PFSK-1 (cell line): ENCODE measurements around the gene PCBP3.

ENCODE experiments used
- FOXP2 ChIP-seq: optimal IDR thresholded peaks from 2 replicates; pipeline ENCODE3; 2011; ENCODE audit warnings: borderline replicate concordance, control low read depth, inconsistent platforms; ENCODE audit not compliant: insufficient read depth; ENCODE audit errors: extremely low read length, extremely low read depth
- POLR2AphosphoS5 ChIP-seq: IDR thresholded peaks from 2 replicates; pipeline ENCODE4 v1.6.1; 2012; ENCODE audit warnings: low read depth, mild to moderate bottlenecking, control low read depth, low read length, moderate library complexity
- SIN3A ChIP-seq: IDR thresholded peaks from 2 replicates; pipeline ENCODE4 v1.6.1; 2012; ENCODE audit warnings: mild to moderate bottlenecking, low read length, moderate library complexity, borderline replicate concordance; ENCODE audit not compliant: insufficient read depth
- TAF1 ChIP-seq: IDR thresholded peaks from 2 replicates; pipeline ENCODE4 v1.6.1; 2012; ENCODE audit warnings: low read length, control low read depth, borderline replicate concordance; ENCODE audit not compliant: insufficient read depth
- TF ChIP-seq, protein P1 (sequence below), 2 experiments: IDR thresholded peaks; 2 replicates each; pipeline versions ENCODE4 v1.6.1 to v1.8.0; 2011 to 2012; ENCODE audit warnings: low read depth in 2 of 2, low read length in 2 of 2, control low read depth in 1 of 2, inconsistent platforms in 1 of 2, mild to moderate bottlenecking in 1 of 2, moderate library complexity in 1 of 2; ENCODE audit not compliant: insufficient read depth in 1 of 2

PCBP3 gene

DNA sequence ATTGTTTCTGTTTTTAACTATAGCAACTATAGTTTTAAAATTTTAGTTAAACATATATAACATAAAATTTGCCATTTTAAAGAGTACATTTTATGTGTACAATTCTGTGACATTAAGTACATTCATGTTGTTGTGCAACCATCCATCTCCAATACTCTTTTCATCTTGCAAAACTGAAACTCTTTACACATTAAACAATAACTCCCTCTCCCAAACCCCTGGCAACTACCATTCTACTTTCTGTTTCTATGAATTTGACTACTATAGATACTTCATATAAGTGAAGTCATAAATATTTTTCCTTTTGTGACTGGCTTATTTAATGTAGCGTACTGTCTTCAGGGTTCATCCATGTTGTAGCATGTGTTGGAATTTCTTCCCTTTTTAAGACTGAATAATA, 25.9 kb downstream of the PCBP3 start:
- TF ChIP-seq POLR2AphosphoS5 (no peak), TAF1 (no peak), SIN3A (no peak), FOXP2 (no peak)
- TF ChIP-seq, protein P1, sequence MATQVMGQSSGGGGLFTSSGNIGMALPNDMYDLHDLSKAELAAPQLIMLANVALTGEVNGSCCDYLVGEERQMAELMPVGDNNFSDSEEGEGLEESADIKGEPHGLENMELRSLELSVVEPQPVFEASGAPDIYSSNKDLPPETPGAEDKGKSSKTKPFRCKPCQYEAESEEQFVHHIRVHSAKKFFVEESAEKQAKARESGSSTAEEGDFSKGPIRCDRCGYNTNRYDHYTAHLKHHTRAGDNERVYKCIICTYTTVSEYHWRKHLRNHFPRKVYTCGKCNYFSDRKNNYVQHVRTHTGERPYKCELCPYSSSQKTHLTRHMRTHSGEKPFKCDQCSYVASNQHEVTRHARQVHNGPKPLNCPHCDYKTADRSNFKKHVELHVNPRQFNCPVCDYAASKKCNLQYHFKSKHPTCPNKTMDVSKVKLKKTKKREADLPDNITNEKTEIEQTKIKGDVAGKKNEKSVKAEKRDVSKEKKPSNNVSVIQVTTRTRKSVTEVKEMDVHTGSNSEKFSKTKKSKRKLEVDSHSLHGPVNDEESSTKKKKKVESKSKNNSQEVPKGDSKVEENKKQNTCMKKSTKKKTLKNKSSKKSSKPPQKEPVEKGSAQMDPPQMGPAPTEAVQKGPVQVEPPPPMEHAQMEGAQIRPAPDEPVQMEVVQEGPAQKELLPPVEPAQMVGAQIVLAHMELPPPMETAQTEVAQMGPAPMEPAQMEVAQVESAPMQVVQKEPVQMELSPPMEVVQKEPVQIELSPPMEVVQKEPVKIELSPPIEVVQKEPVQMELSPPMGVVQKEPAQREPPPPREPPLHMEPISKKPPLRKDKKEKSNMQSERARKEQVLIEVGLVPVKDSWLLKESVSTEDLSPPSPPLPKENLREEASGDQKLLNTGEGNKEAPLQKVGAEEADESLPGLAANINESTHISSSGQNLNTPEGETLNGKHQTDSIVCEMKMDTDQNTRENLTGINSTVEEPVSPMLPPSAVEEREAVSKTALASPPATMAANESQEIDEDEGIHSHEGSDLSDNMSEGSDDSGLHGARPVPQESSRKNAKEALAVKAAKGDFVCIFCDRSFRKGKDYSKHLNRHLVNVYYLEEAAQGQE (IDR thresholded peaks at IDR 0.05; ENCODE audit: insufficient read depth in 1 of 2, low read depth in 2 of 2, low read length in 2 of 2), result no peak

DNA sequence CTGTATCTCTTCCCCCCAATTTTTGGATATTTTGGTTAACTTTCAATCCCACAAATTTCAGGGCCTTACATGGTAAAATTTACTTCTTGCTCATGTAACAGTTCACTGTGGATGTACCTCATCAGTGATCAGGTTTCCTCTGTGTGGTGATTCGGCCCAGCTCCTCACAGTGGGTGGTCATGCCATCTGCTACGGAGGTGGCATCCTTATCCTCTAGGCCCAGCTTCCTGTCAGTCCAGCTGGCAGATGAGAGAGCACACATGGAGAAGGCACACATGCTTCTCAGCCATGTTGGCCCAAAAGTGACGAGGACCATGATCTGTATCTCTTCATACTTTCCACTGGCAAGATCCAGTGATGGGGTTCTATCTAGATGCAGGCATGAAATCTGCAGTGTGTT, 27.2 kb downstream of the PCBP3 start:
- no peak for TF ChIP-seq FOXP2
- TF ChIP-seq POLR2AphosphoS5, result no peak
- TF ChIP-seq, protein P1 (IDR thresholded peaks at IDR 0.05; ENCODE audit: insufficient read depth in 1 of 2, low read depth in 2 of 2, low read length in 2 of 2), result no peak
- no peak for TF ChIP-seq TAF1
- TF ChIP-seq SIN3A, result no peak

DNA sequence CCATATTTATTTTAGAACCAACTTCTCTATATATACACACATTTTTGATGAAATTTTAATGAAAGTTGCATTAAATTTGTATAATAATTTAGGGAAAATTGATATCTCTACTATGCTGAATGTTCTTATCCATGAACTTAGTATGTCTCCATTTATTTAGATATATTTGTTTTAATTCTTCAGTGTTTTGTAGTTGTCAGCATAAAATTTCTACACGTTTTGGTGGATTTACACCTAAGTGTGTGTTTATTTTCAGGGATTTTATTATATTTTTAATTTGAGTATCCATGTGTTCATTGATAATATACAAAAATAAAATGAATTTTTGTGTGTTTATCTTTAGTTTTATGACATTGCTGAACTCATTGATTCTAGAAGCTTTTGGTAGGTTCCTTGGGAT, 36.7 kb downstream of the PCBP3 start:
- no peak for TF ChIP-seq SIN3A
- no peak for TF ChIP-seq FOXP2
- TF ChIP-seq, protein P1 (IDR thresholded peaks at IDR 0.05; ENCODE audit: insufficient read depth in 1 of 2, low read depth in 2 of 2, low read length in 2 of 2), result no peak
- no peak for TF ChIP-seq POLR2AphosphoS5
- TF ChIP-seq TAF1, result no peak

DNA sequence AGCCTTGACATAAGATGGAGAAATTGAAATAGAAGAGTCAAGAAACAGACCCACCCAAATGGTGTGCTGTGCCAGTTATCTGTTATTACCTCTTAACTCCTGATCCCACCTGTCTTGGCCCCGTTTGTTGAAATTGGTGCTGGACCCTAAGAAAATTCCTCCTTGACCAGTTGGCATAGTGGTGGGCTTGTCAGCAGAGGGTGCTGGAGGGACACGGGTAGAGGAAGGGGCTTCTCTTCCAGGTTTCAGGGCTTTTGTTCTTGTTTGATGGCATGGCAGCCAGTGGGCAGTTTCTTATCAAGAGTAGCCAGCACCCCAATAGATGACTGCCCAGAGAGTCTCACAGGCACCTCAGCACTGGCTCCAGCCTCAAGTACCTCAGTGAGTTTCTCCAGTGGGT, 51.6 kb downstream of the PCBP3 start:
- TF ChIP-seq SIN3A, result no peak
- no peak for TF ChIP-seq TAF1
- TF ChIP-seq POLR2AphosphoS5, result no peak
- TF ChIP-seq, protein P1 (IDR thresholded peaks at IDR 0.05; ENCODE audit: insufficient read depth in 1 of 2, low read depth in 2 of 2, low read length in 2 of 2), result no peak
- no peak for TF ChIP-seq FOXP2

DNA sequence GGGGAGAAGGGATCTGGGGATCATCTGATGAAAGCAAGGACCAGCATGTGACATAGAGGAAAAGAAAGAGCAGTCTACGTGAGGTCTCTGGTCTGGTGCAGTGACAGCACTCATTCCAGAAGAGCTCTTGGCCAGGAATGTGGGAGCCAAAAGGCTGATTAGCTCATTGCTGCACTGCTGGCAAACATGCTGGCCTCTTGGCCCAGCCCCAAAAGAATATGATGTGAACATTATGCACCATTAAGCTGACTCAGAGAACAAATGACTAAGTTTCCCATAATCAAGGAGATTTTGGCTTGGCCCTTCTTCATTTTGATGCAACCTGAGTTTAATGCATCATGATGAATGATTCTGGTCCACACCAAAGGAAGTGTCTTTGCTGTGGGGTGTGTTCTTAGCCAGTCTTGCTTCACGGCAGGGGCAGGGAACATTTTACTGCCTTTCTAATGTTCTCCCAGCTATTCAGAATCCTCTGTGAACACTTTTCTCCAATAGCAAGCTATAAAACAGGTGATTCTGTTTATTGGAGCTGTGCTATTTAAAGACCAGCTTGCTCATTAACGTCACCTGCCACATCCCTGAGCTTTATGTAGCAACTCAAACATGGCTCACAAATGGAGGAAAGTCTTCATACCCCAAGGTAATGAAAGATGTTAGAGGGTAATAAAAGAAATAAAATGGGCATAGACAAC, 55.1 kb downstream of the PCBP3 start:
- no peak for TF ChIP-seq FOXP2
- TF ChIP-seq, protein P1 (IDR thresholded peaks at IDR 0.05; ENCODE audit: insufficient read depth in 1 of 2, low read depth in 2 of 2, low read length in 2 of 2), result no peak
- no peak for TF ChIP-seq POLR2AphosphoS5
- TF ChIP-seq TAF1, result no peak
- TF ChIP-seq SIN3A, result no peak
